ENCODE measurements around the gene PACRG.

DNA sequence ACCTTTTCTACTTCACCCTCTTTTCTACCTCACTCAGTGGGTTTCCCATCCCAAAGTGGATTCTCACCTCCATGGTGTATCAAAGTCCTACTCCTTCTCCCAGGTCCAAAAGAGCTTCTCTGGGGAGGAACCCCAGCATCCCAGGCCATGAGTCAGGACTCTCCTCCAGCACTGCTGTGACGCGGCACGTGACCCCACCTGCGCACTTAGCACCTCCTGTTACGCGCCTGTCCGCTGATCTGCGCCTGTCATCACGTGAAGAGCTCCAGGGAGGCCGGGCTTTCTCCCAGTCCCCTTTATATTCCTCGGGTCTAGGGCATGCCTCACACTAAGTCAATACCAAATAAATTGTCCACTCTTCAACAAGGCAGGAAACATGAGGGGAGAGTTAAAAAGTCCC is 459.8 kb downstream of the PACRG start:
- TF ChIP-seq REST (IDR thresholded peaks at IDR 0.05; ENCODE audit: low read depth) (no peak), YY1 (IDR thresholded peaks at IDR 0.05; ENCODE audit: low read depth) (no peak)

All from Ishikawa (cell line).